ENCODE data around the gene ARHGAP15.

DNA sequence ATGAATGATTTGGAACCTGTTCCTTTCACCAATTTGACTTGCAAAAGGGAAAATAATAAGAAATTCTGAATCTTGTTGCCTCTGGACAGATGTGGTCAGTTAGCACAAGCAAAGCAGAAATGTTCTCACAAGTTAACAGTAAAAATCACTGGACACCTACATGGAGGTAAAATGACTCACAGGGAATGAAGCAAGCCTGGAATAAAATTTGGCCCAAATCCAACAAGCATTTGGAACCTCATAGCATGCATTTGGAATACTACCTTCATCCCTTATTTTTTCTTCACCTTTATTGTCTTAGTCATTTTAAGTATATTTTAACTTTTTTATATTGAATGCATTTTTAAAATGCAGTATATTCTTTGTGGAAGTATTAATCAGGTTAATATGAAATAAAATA is 602.9 kb downstream of the ARHGAP15 start:
- TF ChIP-seq POLR2AphosphoS5 (IDR thresholded peaks at IDR 0.05; ENCODE audit: low read depth) = no peak
- no peak for TF ChIP-seq GABPA (IDR thresholded peaks at IDR 0.05; ENCODE audit: low read depth)
- TF ChIP-seq, protein P1, sequence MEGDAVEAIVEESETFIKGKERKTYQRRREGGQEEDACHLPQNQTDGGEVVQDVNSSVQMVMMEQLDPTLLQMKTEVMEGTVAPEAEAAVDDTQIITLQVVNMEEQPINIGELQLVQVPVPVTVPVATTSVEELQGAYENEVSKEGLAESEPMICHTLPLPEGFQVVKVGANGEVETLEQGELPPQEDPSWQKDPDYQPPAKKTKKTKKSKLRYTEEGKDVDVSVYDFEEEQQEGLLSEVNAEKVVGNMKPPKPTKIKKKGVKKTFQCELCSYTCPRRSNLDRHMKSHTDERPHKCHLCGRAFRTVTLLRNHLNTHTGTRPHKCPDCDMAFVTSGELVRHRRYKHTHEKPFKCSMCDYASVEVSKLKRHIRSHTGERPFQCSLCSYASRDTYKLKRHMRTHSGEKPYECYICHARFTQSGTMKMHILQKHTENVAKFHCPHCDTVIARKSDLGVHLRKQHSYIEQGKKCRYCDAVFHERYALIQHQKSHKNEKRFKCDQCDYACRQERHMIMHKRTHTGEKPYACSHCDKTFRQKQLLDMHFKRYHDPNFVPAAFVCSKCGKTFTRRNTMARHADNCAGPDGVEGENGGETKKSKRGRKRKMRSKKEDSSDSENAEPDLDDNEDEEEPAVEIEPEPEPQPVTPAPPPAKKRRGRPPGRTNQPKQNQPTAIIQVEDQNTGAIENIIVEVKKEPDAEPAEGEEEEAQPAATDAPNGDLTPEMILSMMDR (IDR thresholded peaks at IDR 0.05; ENCODE audit: insufficient read depth, low read length) = no peak
- TF ChIP-seq, protein P2, sequence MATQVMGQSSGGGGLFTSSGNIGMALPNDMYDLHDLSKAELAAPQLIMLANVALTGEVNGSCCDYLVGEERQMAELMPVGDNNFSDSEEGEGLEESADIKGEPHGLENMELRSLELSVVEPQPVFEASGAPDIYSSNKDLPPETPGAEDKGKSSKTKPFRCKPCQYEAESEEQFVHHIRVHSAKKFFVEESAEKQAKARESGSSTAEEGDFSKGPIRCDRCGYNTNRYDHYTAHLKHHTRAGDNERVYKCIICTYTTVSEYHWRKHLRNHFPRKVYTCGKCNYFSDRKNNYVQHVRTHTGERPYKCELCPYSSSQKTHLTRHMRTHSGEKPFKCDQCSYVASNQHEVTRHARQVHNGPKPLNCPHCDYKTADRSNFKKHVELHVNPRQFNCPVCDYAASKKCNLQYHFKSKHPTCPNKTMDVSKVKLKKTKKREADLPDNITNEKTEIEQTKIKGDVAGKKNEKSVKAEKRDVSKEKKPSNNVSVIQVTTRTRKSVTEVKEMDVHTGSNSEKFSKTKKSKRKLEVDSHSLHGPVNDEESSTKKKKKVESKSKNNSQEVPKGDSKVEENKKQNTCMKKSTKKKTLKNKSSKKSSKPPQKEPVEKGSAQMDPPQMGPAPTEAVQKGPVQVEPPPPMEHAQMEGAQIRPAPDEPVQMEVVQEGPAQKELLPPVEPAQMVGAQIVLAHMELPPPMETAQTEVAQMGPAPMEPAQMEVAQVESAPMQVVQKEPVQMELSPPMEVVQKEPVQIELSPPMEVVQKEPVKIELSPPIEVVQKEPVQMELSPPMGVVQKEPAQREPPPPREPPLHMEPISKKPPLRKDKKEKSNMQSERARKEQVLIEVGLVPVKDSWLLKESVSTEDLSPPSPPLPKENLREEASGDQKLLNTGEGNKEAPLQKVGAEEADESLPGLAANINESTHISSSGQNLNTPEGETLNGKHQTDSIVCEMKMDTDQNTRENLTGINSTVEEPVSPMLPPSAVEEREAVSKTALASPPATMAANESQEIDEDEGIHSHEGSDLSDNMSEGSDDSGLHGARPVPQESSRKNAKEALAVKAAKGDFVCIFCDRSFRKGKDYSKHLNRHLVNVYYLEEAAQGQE (IDR thresholded peaks at IDR 0.05; ENCODE audit: insufficient replicate concordance, low read depth) = no peak

Measured in HL-60 (cell line).